ENCODE data around the gene FLT1.

FLT1 gene

DNA sequence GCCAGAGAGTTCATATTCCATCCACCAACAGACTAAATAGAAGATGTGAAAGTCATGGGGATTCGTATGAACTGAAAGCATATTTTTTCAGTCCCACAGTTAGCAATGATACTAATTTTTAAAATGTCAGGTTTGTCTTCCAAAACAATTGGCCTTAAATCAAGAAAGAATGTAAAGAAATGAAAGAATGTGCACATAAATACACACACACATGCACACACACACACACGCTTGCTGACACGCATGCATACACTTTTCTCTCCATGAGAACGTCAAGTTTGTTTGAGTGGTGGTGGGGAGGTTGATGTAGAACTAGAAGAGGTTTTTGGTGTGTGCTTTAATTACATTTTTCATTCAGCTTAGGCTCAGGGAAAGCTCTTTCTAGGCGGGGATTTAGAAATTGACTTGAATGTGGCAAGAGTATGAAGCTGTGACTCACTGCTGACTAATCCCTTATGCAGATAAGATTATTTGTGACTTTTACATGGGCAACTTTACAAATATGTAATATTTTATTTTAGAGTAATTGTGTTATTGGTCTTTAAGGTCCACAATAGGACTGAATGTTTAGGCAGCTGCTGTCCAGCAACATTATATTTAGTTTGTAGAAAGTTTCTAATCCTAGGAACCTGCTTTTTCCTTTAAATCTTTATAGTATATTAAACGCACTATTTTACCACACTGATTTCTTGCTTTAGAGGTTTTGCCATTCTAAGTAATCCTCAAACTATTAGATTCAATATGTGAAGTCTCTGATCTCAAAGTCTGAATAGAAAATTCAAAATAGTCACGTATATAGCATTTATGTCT lies 18.8 kb downstream of the FLT1 start:
- no peak overlapping the region for H3K4me3 ChIP-seq (ENCODE audit: low read depth, low read length)
- no peak overlapping the region for H3K27ac ChIP-seq
- no peak for DNase-seq
- TF ChIP-seq, protein P1, sequence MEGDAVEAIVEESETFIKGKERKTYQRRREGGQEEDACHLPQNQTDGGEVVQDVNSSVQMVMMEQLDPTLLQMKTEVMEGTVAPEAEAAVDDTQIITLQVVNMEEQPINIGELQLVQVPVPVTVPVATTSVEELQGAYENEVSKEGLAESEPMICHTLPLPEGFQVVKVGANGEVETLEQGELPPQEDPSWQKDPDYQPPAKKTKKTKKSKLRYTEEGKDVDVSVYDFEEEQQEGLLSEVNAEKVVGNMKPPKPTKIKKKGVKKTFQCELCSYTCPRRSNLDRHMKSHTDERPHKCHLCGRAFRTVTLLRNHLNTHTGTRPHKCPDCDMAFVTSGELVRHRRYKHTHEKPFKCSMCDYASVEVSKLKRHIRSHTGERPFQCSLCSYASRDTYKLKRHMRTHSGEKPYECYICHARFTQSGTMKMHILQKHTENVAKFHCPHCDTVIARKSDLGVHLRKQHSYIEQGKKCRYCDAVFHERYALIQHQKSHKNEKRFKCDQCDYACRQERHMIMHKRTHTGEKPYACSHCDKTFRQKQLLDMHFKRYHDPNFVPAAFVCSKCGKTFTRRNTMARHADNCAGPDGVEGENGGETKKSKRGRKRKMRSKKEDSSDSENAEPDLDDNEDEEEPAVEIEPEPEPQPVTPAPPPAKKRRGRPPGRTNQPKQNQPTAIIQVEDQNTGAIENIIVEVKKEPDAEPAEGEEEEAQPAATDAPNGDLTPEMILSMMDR (IDR thresholded peaks at IDR 0.05; ENCODE audit: low read depth, low read length): no peak
- H3K27me3 ChIP-seq (ENCODE audit: insufficient read depth, low read depth, severe bottlenecking): no peaks in the 10 kb centered on the region
- no peaks in the 10 kb centered on the region for H3K9me3 ChIP-seq (ENCODE audit: severe bottlenecking)
- no peaks in the 10 kb centered on the region for H3K36me3 ChIP-seq

DNA sequence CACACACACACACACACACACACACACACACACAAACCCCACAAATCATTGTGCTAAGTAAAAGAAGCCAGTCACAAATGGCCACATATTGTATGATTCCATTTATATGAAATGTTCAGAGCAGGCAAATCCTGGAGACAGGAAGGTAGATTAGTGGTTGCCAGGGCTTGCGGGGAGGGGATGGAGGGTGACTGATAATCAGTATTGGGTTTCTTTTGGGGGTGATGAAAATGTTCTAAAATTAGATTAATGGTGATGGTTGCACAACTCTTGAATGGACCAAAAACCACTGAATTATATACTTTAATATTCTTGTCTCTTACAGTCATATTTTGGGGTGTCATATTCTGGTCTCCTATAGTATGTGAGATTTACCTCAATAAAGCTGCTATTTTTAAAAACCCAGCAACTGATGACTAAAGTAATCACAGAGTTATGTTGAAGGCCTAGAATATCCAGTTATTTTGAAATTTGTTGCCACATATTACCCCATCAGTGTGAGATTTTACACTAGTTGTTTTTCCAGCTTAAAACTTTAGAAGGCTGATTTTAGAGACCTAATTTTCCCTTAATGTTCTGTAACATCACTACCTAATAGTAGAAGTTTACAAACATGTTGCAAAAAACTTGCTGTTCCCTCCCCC lies 20.3 kb downstream of the FLT1 start:
- no peaks in the 10 kb centered on the region for H3K9me3 ChIP-seq (ENCODE audit: severe bottlenecking)
- no peaks in the 10 kb centered on the region for H3K27me3 ChIP-seq (ENCODE audit: insufficient read depth, low read depth, severe bottlenecking)
- TF ChIP-seq, protein P1 (IDR thresholded peaks at IDR 0.05; ENCODE audit: low read depth, low read length): no peak
- H3K27ac ChIP-seq: no peak overlapping the region
- DNase-seq: no peak
- no peaks in the 10 kb centered on the region for H3K36me3 ChIP-seq
- no peak overlapping the region for H3K4me3 ChIP-seq (ENCODE audit: low read depth, low read length)

DNA sequence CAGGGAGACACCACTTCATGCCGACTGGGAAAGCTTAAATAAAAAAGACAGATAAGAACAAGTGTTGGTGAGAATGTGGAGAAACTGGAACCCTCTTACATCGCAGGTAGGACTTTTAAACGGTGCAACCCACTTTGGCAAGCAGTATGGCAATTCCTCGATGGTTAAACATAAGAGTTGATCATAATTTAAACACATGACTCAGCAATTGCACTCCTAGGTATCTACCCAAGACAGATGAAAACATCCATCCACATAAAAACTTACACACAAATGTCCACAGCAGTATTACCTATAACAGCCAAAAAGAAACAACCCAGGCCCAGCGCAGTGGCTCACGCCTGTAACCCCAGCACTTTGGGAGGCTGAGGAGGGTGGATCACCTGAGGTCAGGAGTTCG lies 21.9 kb downstream of the FLT1 start:
- H3K27ac ChIP-seq: no peak overlapping the region
- TF ChIP-seq, protein P1 (IDR thresholded peaks at IDR 0.05; ENCODE audit: low read depth, low read length): no peak
- DNase-seq: no peak
- H3K9me3 ChIP-seq (ENCODE audit: severe bottlenecking): peaks cover 2% of the 10 kb centered on the region
- H3K36me3 ChIP-seq: no peaks in the 10 kb centered on the region
- no peak overlapping the region for H3K4me3 ChIP-seq (ENCODE audit: low read depth, low read length)
- H3K27me3 ChIP-seq (ENCODE audit: insufficient read depth, low read depth, severe bottlenecking): no peaks in the 10 kb centered on the region

DNA sequence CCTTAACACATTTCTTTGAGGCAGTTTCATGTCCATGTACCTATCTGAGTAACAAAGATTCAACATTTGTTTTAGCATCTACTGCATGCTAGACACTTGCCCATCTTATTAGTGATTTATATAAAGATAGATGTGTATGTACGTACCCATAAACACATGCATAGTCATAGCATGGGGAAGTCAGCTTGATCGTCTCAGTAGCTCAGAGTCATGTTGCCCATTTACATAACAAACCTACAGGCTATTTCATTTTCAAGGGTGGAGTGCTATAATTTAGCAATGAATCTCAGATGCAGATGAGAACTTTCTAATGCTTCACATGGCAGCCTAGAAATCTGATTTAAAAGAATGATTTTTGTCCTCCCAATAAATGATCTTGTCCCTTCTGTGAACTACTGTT lies 23.5 kb downstream of the FLT1 start:
- no peak for DNase-seq
- no peak overlapping the region for H3K27ac ChIP-seq

DNA sequence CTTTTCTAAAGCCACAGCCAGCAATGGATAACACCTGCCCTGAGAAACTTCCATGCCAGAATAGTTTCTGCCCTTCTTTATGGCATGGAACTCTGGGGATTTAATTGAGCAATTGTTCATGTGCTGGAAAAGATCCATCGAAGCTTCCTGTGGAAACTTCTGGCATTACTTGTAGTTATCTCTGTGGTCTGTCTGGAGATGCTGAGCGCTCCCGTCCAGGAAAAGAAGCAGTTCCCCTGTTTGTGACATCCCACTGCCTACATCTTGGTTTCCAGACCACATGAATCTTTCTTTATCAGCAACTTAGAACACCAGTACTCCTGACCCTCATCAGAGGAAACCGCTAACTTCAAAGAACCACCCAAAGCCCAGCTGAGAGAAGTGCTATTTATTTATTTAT lies 24.6 kb downstream of the FLT1 start:
- H3K27ac ChIP-seq: no peak overlapping the region
- TF ChIP-seq, protein P1 (IDR thresholded peaks at IDR 0.05; ENCODE audit: low read depth, low read length): no peak
- no peak overlapping the region for H3K4me3 ChIP-seq (ENCODE audit: low read depth, low read length)
- no peaks in the 10 kb centered on the region for H3K27me3 ChIP-seq (ENCODE audit: insufficient read depth, low read depth, severe bottlenecking)
- no peaks in the 10 kb centered on the region for H3K36me3 ChIP-seq
- no peak for DNase-seq
- H3K9me3 ChIP-seq (ENCODE audit: severe bottlenecking): peaks cover 2% of the 10 kb centered on the region

More for the DNA sequence above, 23.5 kb downstream of the FLT1 start:
- Histone ChIP-seq H3K36me3 (no peaks in the 10 kb centered on the region), H3K4me3 (ENCODE audit: low read depth, low read length) (no peak overlapping the region), H3K9me3 (ENCODE audit: severe bottlenecking) (peaks cover 2% of the 10 kb centered on the region), H3K27me3 (ENCODE audit: insufficient read depth, low read depth, severe bottlenecking) (no peaks in the 10 kb centered on the region)
- TF ChIP-seq, protein P1 (IDR thresholded peaks at IDR 0.05; ENCODE audit: low read depth, low read length): no peak

All from WERI-Rb-1 (cell line).